H1 (cell line): ENCODE data around the gene CDV3. TPM values are rescaled to one million over a fixed set of nuclear protein-coding genes. Genes with fewer than 3 reads are reported as not detected.

Source experiments
- CTCF ChIA-PET: fragments of 300-600 bp; sonication (Branson Sonifier 250); formaldehyde crosslinking; loops from one replicate; lab custom pipeline; 2021; ENCODE audit not compliant: partially characterized antibody; lab: Charles Lee
- POLR2A ChIA-PET: fragments of 300-600 bp; sonication (Branson Sonifier 250); formaldehyde crosslinking; loops from one replicate; lab custom pipeline; 2021; ENCODE audit warnings: inconsistent platforms; ENCODE audit not compliant: partially characterized antibody; lab: Charles Lee
- DNase-seq, 2 experiments: peaks; one replicate each; pipeline versions ENCODE4 v3.0.0 to v3.0.0-alpha.2; 2010 to 2022; ENCODE audit warnings: low spot score in 2 of 2, low read depth in 1 of 2, mixed read lengths in 1 of 2
- FAIRE-seq: peaks from 2 replicates; lab custom pipeline; 2011; peaks lifted over from hg19 to GRCh38; lab: Jason Lieb, UNC
- H2AFZ ChIP-seq: 2 replicates; pipeline ENCODE4 v1.8.1; 2012; ENCODE audit warnings: low read length, inconsistent platforms
- H2AK5ac ChIP-seq: 2 replicates; pipeline ENCODE4 v1.6.1; 2013; ENCODE audit warnings: low read depth, low read length
- H2BK120ac ChIP-seq: replicated peaks from 2 replicates; pipeline ENCODE3; 2013; ENCODE audit warnings: low read depth, low read length, inconsistent platforms
- H2BK12ac ChIP-seq: 2 replicates; pipeline ENCODE4 v1.6.1; 2013; ENCODE audit warnings: low read depth, low read length
- H2BK15ac ChIP-seq: 2 replicates; pipeline ENCODE4 v1.6.1; 2013; ENCODE audit warnings: low read length
- H2BK20ac ChIP-seq: 2 replicates; pipeline ENCODE4 v1.6.1; 2013; ENCODE audit warnings: low read length
- H2BK5ac ChIP-seq: 2 replicates; pipeline ENCODE4 v1.6.1; 2013; ENCODE audit warnings: low read depth, low read length
- H3K14ac ChIP-seq: 2 replicates; pipeline ENCODE4 v1.6.1; 2013; ENCODE audit warnings: inconsistent platforms; ENCODE audit not compliant: insufficient read length
- H3K18ac ChIP-seq: 2 replicates; pipeline ENCODE4 v1.6.1; 2013; ENCODE audit warnings: low read length; ENCODE audit errors: extremely low read depth
- H3K23ac ChIP-seq: 2 replicates; pipeline ENCODE4 v1.6.1; 2013; ENCODE audit warnings: inconsistent platforms; ENCODE audit not compliant: insufficient read length
- H3K23me2 ChIP-seq: 2 replicates; pipeline ENCODE4 v1.6.1; 2013; ENCODE audit warnings: low read depth, low read length
- H3K27ac ChIP-seq: 2 replicates; pipeline ENCODE4 v1.6.1; 2011; ENCODE audit warnings: low read depth, low read length, inconsistent platforms
- H3K27me3 ChIP-seq, 4 experiments: replicated peaks in 1 of 4; 1 replicate in 1 of 4; 2 replicates in 3 of 4; pipeline versions ENCODE4 v1.6.1 to v1.8.1; 2011 to 2013; ENCODE audit warnings: low read length in 3 of 4, mild to moderate bottlenecking in 3 of 4, inconsistent platforms in 2 of 4, mixed read lengths in 2 of 4, moderate library complexity in 1 of 4; ENCODE audit not compliant: control insufficient read depth in 3 of 4, insufficient read depth in 3 of 4; ENCODE audit errors: extremely low read depth in 1 of 4
- H3K36me3 ChIP-seq, 4 experiments: 2 replicates each; pipeline versions ENCODE4 v1.6.1 to v1.8.1; 2011 to 2013; ENCODE audit warnings: mild to moderate bottlenecking in 4 of 4, low read length in 3 of 4, moderate library complexity in 2 of 4, control low read depth in 1 of 4, inconsistent platforms in 1 of 4; ENCODE audit not compliant: insufficient read depth in 4 of 4, control insufficient read depth in 2 of 4
- H3K4ac ChIP-seq: replicated peaks from 2 replicates; pipeline ENCODE3; 2013; ENCODE audit warnings: low read length, low read depth, mixed read lengths, inconsistent platforms; ENCODE audit not compliant: insufficient read length
- H3K4me1 ChIP-seq, 4 experiments: replicated peaks in 1 of 4; 1 replicate in 1 of 4; 2 replicates in 3 of 4; pipeline versions ENCODE4 v1.6.1 to v1.8.1; 2011 to 2013; ENCODE audit warnings: low read length in 3 of 4, inconsistent platforms in 2 of 4, mixed read lengths in 1 of 4; ENCODE audit not compliant: insufficient read depth in 4 of 4, control insufficient read depth in 3 of 4
- H3K4me2 ChIP-seq, 2 experiments: 2 replicates each; pipeline versions ENCODE4 v1.6.1 to v1.8.1; 2011 to 2013; ENCODE audit warnings: low read depth in 2 of 2, low read length in 2 of 2, control low read depth in 1 of 2, inconsistent platforms in 1 of 2, mild to moderate bottlenecking in 1 of 2; ENCODE audit not compliant: insufficient read depth in 1 of 2
- H3K4me3 ChIP-seq, 4 experiments: fragments of 200-600, 300-600 bp in 1 of 4; sonication (generic), shearing (Covaris generic), sonication (Bioruptor Twin) in 1 of 4; 2 replicates each; pipeline versions ENCODE4 v1.5.1 to v1.8.1; 2011 to 2016; ENCODE audit warnings: low read length in 4 of 4, low read depth in 3 of 4, control low read depth in 2 of 4, inconsistent platforms in 2 of 4, mild to moderate bottlenecking in 2 of 4, mixed read lengths in 1 of 4, moderate library complexity in 1 of 4; ENCODE audit not compliant: insufficient read depth in 2 of 4; ENCODE audit errors: extremely low read depth in 1 of 4
- H3K56ac ChIP-seq: replicated peaks from 2 replicates; pipeline ENCODE3; 2013; ENCODE audit warnings: low read depth, mild to moderate bottlenecking, mixed read lengths, low read length, inconsistent platforms; ENCODE audit not compliant: insufficient read length
- H3K79me1 ChIP-seq: 2 replicates; pipeline ENCODE4 v1.6.1; 2013; ENCODE audit warnings: low read depth, low read length, control low read depth
- H3K79me2 ChIP-seq, 2 experiments: 2 replicates each; pipeline versions ENCODE4 v1.6.1 to v1.8.1; 2012 to 2013; ENCODE audit warnings: low read length in 2 of 2, mild to moderate bottlenecking in 2 of 2, inconsistent platforms in 1 of 2; ENCODE audit not compliant: insufficient read depth in 2 of 2, control insufficient read depth in 1 of 2
- H3K9ac ChIP-seq, 4 experiments: replicated peaks in 1 of 4; 1 replicate in 1 of 4; 2 replicates in 3 of 4; pipeline versions ENCODE4 v1.6.1 to v1.8.1; 2011 to 2013; ENCODE audit warnings: low read depth in 3 of 4, low read length in 3 of 4, control low read depth in 2 of 4, mild to moderate bottlenecking in 2 of 4, moderate library complexity in 2 of 4, inconsistent platforms in 1 of 4; ENCODE audit errors: extremely low read depth in 1 of 4
- H3K9me3 ChIP-seq, 2 experiments: 2 replicates each; pipeline versions ENCODE4 v1.6.1 to v1.8.1; 2012 to 2013; ENCODE audit warnings: mild to moderate bottlenecking in 2 of 2, moderate library complexity in 2 of 2, control low read depth in 1 of 2, inconsistent platforms in 1 of 2, low read depth in 1 of 2, low read length in 1 of 2, mixed read lengths in 1 of 2; ENCODE audit not compliant: insufficient read depth in 2 of 2
- H4K20me1 ChIP-seq, 2 experiments: replicated peaks in 1 of 2; 2 replicates each; pipeline versions ENCODE3 to v1.8.1; 2011 to 2013; ENCODE audit warnings: inconsistent platforms in 2 of 2, low read length in 2 of 2, mild to moderate bottlenecking in 1 of 2; ENCODE audit not compliant: insufficient read depth in 2 of 2, control insufficient read depth in 1 of 2
- H4K5ac ChIP-seq: 2 replicates; pipeline ENCODE4 v1.6.1; 2013; ENCODE audit warnings: low read length, low read depth, mixed read lengths, inconsistent platforms; ENCODE audit not compliant: insufficient read length
- H4K8ac ChIP-seq: 2 replicates; pipeline ENCODE4 v1.8.0; 2013; ENCODE audit warnings: mild to moderate bottlenecking, moderate library complexity, low read length, inconsistent platforms; ENCODE audit not compliant: insufficient read depth; ENCODE audit errors: extremely low read depth
- H4K91ac ChIP-seq: replicated peaks from 2 replicates; pipeline ENCODE3; 2013; ENCODE audit warnings: low read length, mixed read lengths, inconsistent platforms; ENCODE audit not compliant: insufficient read length
- EP300 ChIP-seq, 2 experiments: IDR thresholded peaks; 1 replicate in 1 of 2; 2 replicates in 1 of 2; pipeline ENCODE4 v1.6.1; 2011 to 2012; ENCODE audit warnings: low read depth in 2 of 2, low read length in 2 of 2, mild to moderate bottlenecking in 2 of 2, borderline replicate concordance in 1 of 2, inconsistent platforms in 1 of 2, moderate library complexity in 1 of 2
- KDM4A ChIP-seq: IDR thresholded peaks from one replicate; pipeline ENCODE4 v1.7.1; 2012; ENCODE audit warnings: low read depth, mild to moderate bottlenecking, moderate library complexity, low read length, inconsistent platforms; ENCODE audit not compliant: severe bottlenecking
- KDM5A ChIP-seq: fragments of 200-600 bp; IDR thresholded peaks from 2 replicates; pipeline ENCODE4 v1.7.1; 2012; ENCODE audit warnings: mild to moderate bottlenecking, low read length, inconsistent platforms, mixed read lengths
- RXRA ChIP-seq: IDR thresholded peaks from 2 replicates; pipeline ENCODE4 v1.6.1; 2011; ENCODE audit warnings: low read depth, mild to moderate bottlenecking, low read length, moderate library complexity; ENCODE audit not compliant: insufficient read depth
- SAP30 ChIP-seq: fragments of 300-600 bp; sonication (generic); IDR thresholded peaks from 2 replicates; pipeline ENCODE4 v1.7.1; 2012; ENCODE audit warnings: low read length, moderate library complexity, mild to moderate bottlenecking, inconsistent platforms; ENCODE audit not compliant: insufficient read depth, insufficient replicate concordance
- SIX5 ChIP-seq: IDR thresholded peaks from 2 replicates; pipeline ENCODE4 v1.6.1; 2011; ENCODE audit warnings: mild to moderate bottlenecking, low read depth, low read length
- WGBS, 2 experiments: shearing (Covaris generic) in 1 of 2; methylation state at CpG; one replicate each; pipeline versions ENCODE4 v1.1.6 to v1.1.7; 2013 to 2015; ENCODE audit warnings: low lambda C conversion rate in 2 of 2, mixed read lengths in 2 of 2, inconsistent platforms in 1 of 2, low coverage in 1 of 2, missing lambda C conversion rate in 1 of 2; ENCODE audit not compliant: insufficient replicate concordance in 2 of 2, insufficient coverage in 1 of 2, insufficient read length in 1 of 2; ENCODE audit errors: extremely low coverage in 1 of 2, missing lambda C conversion rate in 1 of 2; 5-methylcytosine and 5-hydroxymethylcytosine counted together
- polyA plus RNA-seq, 7 experiments: library from polyadenylated mRNA; depleted of rRNA in 3 of 7; stranded (reverse) in 5 of 7; unstranded in 2 of 7; fragments of >200 nt in 5 of 7; fragments of 200-250 nt in 2 of 7; gene quantifications; 1 replicate in 5 of 7; 2 replicates in 1 of 7; 4 replicates in 1 of 7; pipeline versions ENCODE4 v1.2.1 to v1.2.3, GENCODE V29; 2011 to 2013; ENCODE audit warnings: missing spikeins in 2 of 7, mixed read lengths in 2 of 7
- total RNA-seq: library from RNA; stranded (reverse); fragmentation: NEBNext Ultra II Directional; extraction: Animal tissue kit (Norgen Biotek cat#: 25700); gene quantifications from 2 replicates; pipeline ENCODE4 v1.2.1, GENCODE V29; 2021
- TF ChIP-seq, protein P1 (sequence below): IDR thresholded peaks from 2 replicates; pipeline ENCODE4 v1.6.1; 2012; ENCODE audit warnings: inconsistent platforms

The CDV3 gene
- total and polyA plus RNA-seq, 2 of the 8 experiments (the other 6 are each of a cell fraction or from before 2014, with no cell fraction given), result 29.4 to 163 TPM

DNA sequence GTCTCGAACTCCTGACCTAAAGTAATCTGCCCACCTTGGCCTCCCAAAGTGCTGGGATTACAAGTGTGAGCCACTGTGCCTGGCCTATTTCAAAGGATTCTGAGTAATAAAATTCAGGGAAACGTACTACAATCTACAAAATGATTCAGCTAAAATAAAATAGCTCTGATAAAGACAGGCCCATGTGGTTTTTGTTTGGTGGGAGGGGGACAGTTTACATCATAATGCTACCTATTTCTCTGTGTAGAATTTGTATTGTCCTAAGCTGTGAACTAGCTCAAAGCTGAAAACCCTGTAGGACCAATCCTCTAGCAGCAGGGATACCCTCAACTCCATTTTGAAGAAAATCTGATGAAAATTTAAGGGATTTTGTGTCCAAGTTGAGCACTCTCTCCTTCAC, 25.8 kb downstream of the CDV3 start:
- H3K18ac ChIP-seq, result no peak overlapping the region
- no peak overlapping the region for H2BK15ac ChIP-seq
- no peaks in the 10 kb centered on the region for H4K20me1 ChIP-seq
- no peak overlapping the region for H2AFZ ChIP-seq
- no peaks in the 10 kb centered on the region for H3K23me2 ChIP-seq
- CTCF ChIA-PET, result no interaction called here
- no peak overlapping the region for H2BK20ac ChIP-seq
- H3K79me1 ChIP-seq, result no peaks in the 10 kb centered on the region
- H2BK12ac ChIP-seq, result no peak overlapping the region
- H3K56ac ChIP-seq, result no peak overlapping the region
- H3K79me2 ChIP-seq, result no peaks in the 10 kb centered on the region
- peaks cover 0 to 2% (median 0%) of the 10 kb centered on the region in 4 experiments; a peak in 1 of 7 replicates for H3K4me1 ChIP-seq
- H3K27me3 ChIP-seq, result no peaks in the 10 kb centered on the region
- peaks cover 0 to 4% (median 0%) of the 10 kb centered on the region in 4 experiments; a peak in 2 of 8 replicates for H3K36me3 ChIP-seq
- H2BK5ac ChIP-seq, result no peak overlapping the region
- no peak overlapping the region for H3K4ac ChIP-seq
- H3K23ac ChIP-seq, result no peak overlapping the region
- FAIRE-seq (no peak), DNase-seq (no peak)
- H4K8ac ChIP-seq, result no peak overlapping the region
- no peak overlapping the region for H3K4me2 ChIP-seq
- WGBS, 2 experiments, result 81% methylated on average over 2 of the region's 2 CpGs; no CpG with 5 or more reads in 1 of the 2 experiments
- H2AK5ac ChIP-seq, result no peak overlapping the region
- TF ChIP-seq SAP30 (no peak), RXRA (no peak), EP300 (IDR thresholded peaks at IDR 0.05; ENCODE audit: borderline replicate concordance in 1 of 2, low read depth in 2 of 2, low read length in 2 of 2) (no peak), SIX5 (no peak), KDM4A (no peak), KDM5A (no peak)
- TF ChIP-seq, protein P1, sequence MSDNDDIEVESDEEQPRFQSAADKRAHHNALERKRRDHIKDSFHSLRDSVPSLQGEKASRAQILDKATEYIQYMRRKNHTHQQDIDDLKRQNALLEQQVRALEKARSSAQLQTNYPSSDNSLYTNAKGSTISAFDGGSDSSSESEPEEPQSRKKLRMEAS, result no peak
- H4K5ac ChIP-seq, result no peak overlapping the region
- H3K9ac ChIP-seq, result no peak overlapping the region
- no peak overlapping the region for H2BK120ac ChIP-seq
- no peaks in the 10 kb centered on the region for H3K9me3 ChIP-seq
- no peak overlapping the region for H4K91ac ChIP-seq
- no peak overlapping the region for H3K14ac ChIP-seq
- H3K4me3 ChIP-seq, result no peak overlapping the region
- POLR2A ChIA-PET, result no interaction called here
- H3K27ac ChIP-seq, result no peak overlapping the region
